Jurkat, Clone E6-1 (cell line): ENCODE data around the gene FRMPD2.
A peak's percentile ranks its signal among the peaks of the same experiment; 100 is the strongest.
"Not testable (repeated sequence)": the region's sequence is repeated elsewhere in the genome, so short reads cannot be mapped to it uniquely, and the experiment has no call there.

Experiments
- DNase-seq: peaks from one replicate; pipeline ENCODE4 v3.0.0-alpha.2; 2011; ENCODE audit warnings: low read depth, low spot score
- H3K4me3 ChIP-seq: 2 replicates; pipeline ENCODE4 v1.5.1; 2011; ENCODE audit warnings: mild to moderate bottlenecking, low read length, control low read depth, moderate library complexity

The FRMPD2 gene

GRCh38 chr10:48187126-48187525 is 87.4 kb downstream of the FRMPD2 start:
- DNase-seq: no peak
- H3K4me3 ChIP-seq: no peak overlapping the region

- H3K4me3 ChIP-seq, DNase-seq: not testable (repeated sequence)
These were observed 88.2 kb downstream of the FRMPD2 start for GRCh38 chr10:48186264-48186804.

- no peak overlapping the region for H3K4me3 ChIP-seq
- DNase-seq: no peak
These were observed 90.3 kb downstream of the FRMPD2 start for GRCh38 chr10:48184224-48184623.

- H3K4me3 ChIP-seq, DNase-seq: not testable (repeated sequence)
These were observed 101.8 kb downstream of the FRMPD2 start for GRCh38 chr10:48172715-48173114.

- not testable (repeated sequence) for H3K4me3 ChIP-seq, DNase-seq
These were observed 113.8 kb downstream of the FRMPD2 start for GRCh38 chr10:48160670-48161069.

GRCh38 chr10:48160163-48160562 is 114.3 kb downstream of the FRMPD2 start:
- not testable (repeated sequence) for H3K4me3 ChIP-seq, DNase-seq

GRCh38 chr10:48154211-48155140 is 120.0 kb downstream of the FRMPD2 start:
- H3K4me3 ChIP-seq: not testable (repeated sequence)
- peak; percentile 44 for DNase-seq

- H3K4me3 ChIP-seq, DNase-seq: not testable (repeated sequence)
These were observed 126.9 kb downstream of the FRMPD2 start for GRCh38 chr10:48147643-48148042.

- not testable (repeated sequence) for DNase-seq, H3K4me3 ChIP-seq
These were observed 130.5 kb downstream of the FRMPD2 start for GRCh38 chr10:48143721-48144642.

GRCh38 chr10:48140949-48141348 is 133.5 kb downstream of the FRMPD2 start:
- not testable (repeated sequence) for H3K4me3 ChIP-seq, DNase-seq

- DNase-seq: not testable (repeated sequence)
These were observed 134.3 kb downstream of the FRMPD2 start for GRCh38 chr10:48139953-48140850.

GRCh38 chr10:48128954-48129353 is 145.5 kb downstream of the FRMPD2 start:
- not testable (repeated sequence) for H3K4me3 ChIP-seq, DNase-seq

More at GRCh38 chr10:48139953-48140850, 134.3 kb downstream of the FRMPD2 start:
- H3K4me3 ChIP-seq: not testable (repeated sequence)

GRCh38 chr10:48126251-48126650 is 148.2 kb downstream of the FRMPD2 start:
- H3K4me3 ChIP-seq, DNase-seq: not testable (repeated sequence)

- H3K4me3 ChIP-seq, DNase-seq: not testable (repeated sequence)
These were observed 148.9 kb downstream of the FRMPD2 start for GRCh38 chr10:48125631-48126030.

- not testable (repeated sequence) for DNase-seq, H3K4me3 ChIP-seq
These were observed 151.9 kb downstream of the FRMPD2 start for GRCh38 chr10:48122618-48123017.

GRCh38 chr10:48110277-48110676 is 164.2 kb downstream of the FRMPD2 start:
- DNase-seq, H3K4me3 ChIP-seq: not testable (repeated sequence)
